Measurements from ENCODE around the gene HERC2.

DNA sequence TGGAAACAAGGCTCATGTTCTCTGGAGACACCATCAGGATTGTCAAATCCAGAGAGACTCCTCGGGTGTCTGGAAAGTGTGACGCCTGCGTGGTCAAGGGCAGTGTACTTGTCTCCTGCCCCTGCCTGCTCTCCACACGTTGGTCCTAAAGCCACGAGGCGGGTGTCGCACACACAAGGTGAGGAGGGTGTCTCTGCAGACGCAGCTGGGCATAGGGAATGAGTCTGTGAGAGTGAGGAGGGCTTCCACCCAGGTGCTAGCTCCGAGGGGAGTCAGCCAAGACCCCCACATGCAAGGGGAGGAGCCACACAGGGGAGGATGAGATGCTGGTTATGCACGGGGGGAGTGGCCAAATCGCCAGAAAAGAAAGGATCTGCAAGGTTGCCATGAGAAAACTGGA, 194.9 kb downstream of the HERC2 start:
- TF ChIP-seq, protein P1, sequence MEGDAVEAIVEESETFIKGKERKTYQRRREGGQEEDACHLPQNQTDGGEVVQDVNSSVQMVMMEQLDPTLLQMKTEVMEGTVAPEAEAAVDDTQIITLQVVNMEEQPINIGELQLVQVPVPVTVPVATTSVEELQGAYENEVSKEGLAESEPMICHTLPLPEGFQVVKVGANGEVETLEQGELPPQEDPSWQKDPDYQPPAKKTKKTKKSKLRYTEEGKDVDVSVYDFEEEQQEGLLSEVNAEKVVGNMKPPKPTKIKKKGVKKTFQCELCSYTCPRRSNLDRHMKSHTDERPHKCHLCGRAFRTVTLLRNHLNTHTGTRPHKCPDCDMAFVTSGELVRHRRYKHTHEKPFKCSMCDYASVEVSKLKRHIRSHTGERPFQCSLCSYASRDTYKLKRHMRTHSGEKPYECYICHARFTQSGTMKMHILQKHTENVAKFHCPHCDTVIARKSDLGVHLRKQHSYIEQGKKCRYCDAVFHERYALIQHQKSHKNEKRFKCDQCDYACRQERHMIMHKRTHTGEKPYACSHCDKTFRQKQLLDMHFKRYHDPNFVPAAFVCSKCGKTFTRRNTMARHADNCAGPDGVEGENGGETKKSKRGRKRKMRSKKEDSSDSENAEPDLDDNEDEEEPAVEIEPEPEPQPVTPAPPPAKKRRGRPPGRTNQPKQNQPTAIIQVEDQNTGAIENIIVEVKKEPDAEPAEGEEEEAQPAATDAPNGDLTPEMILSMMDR (IDR thresholded peaks at IDR 0.05), result no peak
- no peak for TF ChIP-seq ZFX (IDR thresholded peaks at IDR 0.05; ENCODE audit: borderline replicate concordance)
